HEK293T (cell line): Measurements from ENCODE around the gene DPP7.

Experiments used
- BHLHE40 ChIP-seq: fragments of 450-650 bp; IDR thresholded peaks from 2 replicates; pipeline ENCODE4 v1.6.1; 2016; ENCODE audit warnings: mild to moderate bottlenecking, moderate library complexity, borderline replicate concordance
- ELF4 ChIP-seq: fragments of 450-650 bp; IDR thresholded peaks from 2 replicates; pipeline ENCODE4 v1.6.1; 2017; ENCODE audit warnings: antibody characterized with exemption
- FOXA1 ChIP-seq: fragments of 450-650 bp; IDR thresholded peaks from 2 replicates; pipeline ENCODE4 v1.6.1; 2016; ENCODE audit warnings: mild to moderate bottlenecking
- FOXK2 ChIP-seq: fragments of 450-650 bp; IDR thresholded peaks from 2 replicates; pipeline ENCODE4 v1.6.1; 2016; ENCODE audit warnings: mild to moderate bottlenecking
- FOXM1 ChIP-seq: fragments of 450-650 bp; IDR thresholded peaks from 2 replicates; pipeline ENCODE4 v1.6.1; 2017; ENCODE audit warnings: mild to moderate bottlenecking, borderline replicate concordance
- NFRKB ChIP-seq: fragments of 450-650 bp; IDR thresholded peaks from 2 replicates; pipeline ENCODE4 v1.6.1; 2016; ENCODE audit warnings: mild to moderate bottlenecking, moderate library complexity
- SP1 ChIP-seq: fragments of 450-650 bp; IDR thresholded peaks from 2 replicates; pipeline ENCODE4 v1.6.1; 2017
- ZNF384 ChIP-seq: fragments of 450-650 bp; IDR thresholded peaks from 2 replicates; pipeline ENCODE4 v1.6.1; 2016
- TF ChIP-seq, protein P1 (sequence below): fragments of 450-650 bp; IDR thresholded peaks from 2 replicates; pipeline ENCODE4 v1.6.1; 2016

DNA sequence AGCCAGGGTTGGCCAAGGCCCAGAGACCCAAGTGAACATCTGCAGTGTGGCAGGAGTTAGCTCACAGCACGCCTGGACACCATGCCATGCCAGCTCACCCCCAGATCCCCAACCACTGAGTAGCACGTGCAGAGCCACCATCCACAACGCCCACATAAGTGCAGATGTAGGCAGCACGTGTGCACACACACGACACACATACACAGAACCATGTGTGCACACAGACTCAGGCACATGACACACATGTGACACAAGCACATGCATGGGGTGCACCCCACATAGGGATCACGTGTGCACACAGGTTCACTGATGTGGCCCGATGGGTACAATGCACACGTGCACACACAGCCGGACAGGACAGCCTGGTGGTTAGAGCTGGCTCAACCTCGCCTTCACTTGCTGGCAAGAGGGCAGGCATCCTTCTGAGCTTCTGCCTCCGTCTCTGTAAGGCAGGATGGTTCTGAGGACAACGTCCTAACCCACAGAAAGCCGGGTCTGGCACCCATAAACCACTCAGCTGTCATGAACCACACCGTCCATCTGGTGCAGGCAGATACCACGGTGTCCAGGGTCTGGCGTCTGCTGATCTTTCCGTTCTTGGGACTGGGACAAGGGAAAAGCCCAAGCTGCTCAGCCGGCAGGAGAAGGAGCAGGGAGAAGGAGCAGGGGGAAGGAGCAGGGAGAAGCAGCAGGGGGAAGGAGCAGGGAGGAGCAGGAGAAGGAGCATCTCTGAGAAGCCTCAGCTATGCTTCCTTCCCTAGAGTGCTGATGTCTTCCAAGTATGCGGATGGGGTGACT lies 43.3 kb upstream of the DPP7 start:
- TF ChIP-seq ELF4 (no peak), SP1 (no peak), NFRKB (no peak), FOXA1 (no peak), FOXM1 (no peak), FOXK2 (no peak), BHLHE40 (no peak), ZNF384 (no peak)
- TF ChIP-seq, protein P1, sequence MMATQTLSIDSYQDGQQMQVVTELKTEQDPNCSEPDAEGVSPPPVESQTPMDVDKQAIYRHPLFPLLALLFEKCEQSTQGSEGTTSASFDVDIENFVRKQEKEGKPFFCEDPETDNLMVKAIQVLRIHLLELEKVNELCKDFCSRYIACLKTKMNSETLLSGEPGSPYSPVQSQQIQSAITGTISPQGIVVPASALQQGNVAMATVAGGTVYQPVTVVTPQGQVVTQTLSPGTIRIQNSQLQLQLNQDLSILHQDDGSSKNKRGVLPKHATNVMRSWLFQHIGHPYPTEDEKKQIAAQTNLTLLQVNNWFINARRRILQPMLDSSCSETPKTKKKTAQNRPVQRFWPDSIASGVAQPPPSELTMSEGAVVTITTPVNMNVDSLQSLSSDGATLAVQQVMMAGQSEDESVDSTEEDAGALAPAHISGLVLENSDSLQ: no peak
